CD4-positive, alpha-beta T cell (primary cell): ENCODE measurements around the gene PLAAT1. TPM values are rescaled to one million over a fixed set of nuclear protein-coding genes. Genes with fewer than 3 reads are reported as not detected.

ENCODE experiments used
- ATAC-seq: fragments of 200-7000 bp; cut with Tn5 transposase; one replicate; pipeline ENCODE4 v1.10.0; 2022; ENCODE audit warnings: mild to moderate bottlenecking; ENCODE audit not compliant: poor library complexity
- CTCF ChIA-PET: fragments of 350-600 bp; sonication (Branson Sonifier 250); formaldehyde crosslinking; loops from one replicate; lab custom pipeline; 2021; ENCODE audit warnings: antibody characterized with exemption, inconsistent platforms; lab: Charles Lee
- POLR2A ChIA-PET: fragments of 350-600 bp; sonication (Branson Sonifier 250); formaldehyde crosslinking; loops from one replicate; lab custom pipeline; 2021; ENCODE audit warnings: antibody characterized with exemption, inconsistent platforms; lab: Charles Lee
- DNase-seq, 14 experiments: peaks; one replicate each; pipeline ENCODE4 v3.0.0-alpha.2; 2013 to 2020; ENCODE audit warnings: mixed read lengths in 2 of 14
- H3K27ac ChIP-seq, 2 donors: one replicate each; pipeline versions ENCODE4 v1.5.1 to v1.7.0; 2013; ENCODE audit warnings: low read length in 2 of 2, low read depth in 1 of 2, mild to moderate bottlenecking in 1 of 2
- H3K27me3 ChIP-seq, 2 experiments: 1 replicate in 1 of 2; 2 replicates in 1 of 2; pipeline versions ENCODE4 v1.6.1 to v1.7.0; 2013; ENCODE audit warnings: low read length in 2 of 2, control low read depth in 1 of 2, mild to moderate bottlenecking in 1 of 2, moderate library complexity in 1 of 2; ENCODE audit not compliant: insufficient read depth in 2 of 2, control insufficient read depth in 1 of 2
- H3K36me3 ChIP-seq: one replicate; pipeline ENCODE4 v1.6.1; 2013; ENCODE audit warnings: low read length, control low read depth; ENCODE audit not compliant: insufficient read depth
- H3K4me1 ChIP-seq: one replicate; pipeline ENCODE4 v1.6.1; 2013; ENCODE audit warnings: low read length, control low read depth; ENCODE audit not compliant: insufficient read depth
- H3K4me3 ChIP-seq: one replicate; pipeline ENCODE4 v1.5.1; 2013; ENCODE audit warnings: mild to moderate bottlenecking, low read length, moderate library complexity
- H3K9me3 ChIP-seq, 2 experiments: 1 replicate in 1 of 2; 2 replicates in 1 of 2; pipeline versions ENCODE4 v1.6.1 to v1.7.0; 2013; ENCODE audit warnings: low read length in 2 of 2, mild to moderate bottlenecking in 2 of 2, control low read depth in 1 of 2, moderate library complexity in 1 of 2; ENCODE audit not compliant: control insufficient read depth in 1 of 2, insufficient read depth in 1 of 2
- H3K27ac Mint-ChIP-seq: one replicate; pipeline ENCODE4 v1.8.0; 2020; ENCODE audit warnings: mixed read lengths
- H3K27me3 Mint-ChIP-seq: one replicate; pipeline ENCODE4 v1.8.0; 2021; ENCODE audit warnings: mixed read lengths
- H3K36me3 Mint-ChIP-seq: one replicate; pipeline ENCODE4 v1.8.0; 2021; ENCODE audit warnings: low read depth, mixed read lengths
- H3K4me1 Mint-ChIP-seq: one replicate; pipeline ENCODE4 v1.8.0; 2021; ENCODE audit warnings: low read depth, mixed read lengths
- H3K4me3 Mint-ChIP-seq: one replicate; pipeline ENCODE4 v1.8.0; 2020; ENCODE audit warnings: mild to moderate bottlenecking, mixed read lengths
- H3K9me3 Mint-ChIP-seq: one replicate; pipeline ENCODE4 v1.8.0; 2020; ENCODE audit warnings: mixed read lengths
- CTCF ChIP-seq: fragments of 200-600 bp; IDR thresholded peaks from one replicate; pipeline ENCODE4 v1.8.0; 2022; ENCODE audit warnings: antibody characterized with exemption, mild to moderate bottlenecking
- intact Hi-C, 2 experiments: fragments of 100-400 bp; cut with DNase I in 1 of 2; cut with micrococcal nuclease in 1 of 2; formaldehyde crosslinking; loops; one replicate each; pipeline versions ENCODE4 v1.15.1 to v1.9.0; 2023 to 2025; cut with DNase I, micrococcal nuclease
- polyA plus RNA-seq, 2 donors: library from polyadenylated mRNA; unstranded; fragments of 120-200 nt; gene quantifications; one replicate each; pipeline ENCODE4 v1.2.1, GENCODE V29; 2013
- total RNA-seq, 174 experiments: library from RNA in 2 of 174; stranded (reverse) in 2 of 174; gene quantifications; one replicate each; pipeline ENCODE4 v1.2.3 and lab custom pipeline; 2021 to 2026

PLAAT1 gene
- total RNA-seq = not detected
- not detected for polyA plus RNA-seq (2013, experiment 1 of 2)
- polyA plus RNA-seq (2013, experiment 2 of 2) = 0.34 TPM
- total RNA-seq (lab: John Stamatoyannopoulos, UW) = 0 to 0.31 (median 0) reads per million in 172 experiments

DNA sequence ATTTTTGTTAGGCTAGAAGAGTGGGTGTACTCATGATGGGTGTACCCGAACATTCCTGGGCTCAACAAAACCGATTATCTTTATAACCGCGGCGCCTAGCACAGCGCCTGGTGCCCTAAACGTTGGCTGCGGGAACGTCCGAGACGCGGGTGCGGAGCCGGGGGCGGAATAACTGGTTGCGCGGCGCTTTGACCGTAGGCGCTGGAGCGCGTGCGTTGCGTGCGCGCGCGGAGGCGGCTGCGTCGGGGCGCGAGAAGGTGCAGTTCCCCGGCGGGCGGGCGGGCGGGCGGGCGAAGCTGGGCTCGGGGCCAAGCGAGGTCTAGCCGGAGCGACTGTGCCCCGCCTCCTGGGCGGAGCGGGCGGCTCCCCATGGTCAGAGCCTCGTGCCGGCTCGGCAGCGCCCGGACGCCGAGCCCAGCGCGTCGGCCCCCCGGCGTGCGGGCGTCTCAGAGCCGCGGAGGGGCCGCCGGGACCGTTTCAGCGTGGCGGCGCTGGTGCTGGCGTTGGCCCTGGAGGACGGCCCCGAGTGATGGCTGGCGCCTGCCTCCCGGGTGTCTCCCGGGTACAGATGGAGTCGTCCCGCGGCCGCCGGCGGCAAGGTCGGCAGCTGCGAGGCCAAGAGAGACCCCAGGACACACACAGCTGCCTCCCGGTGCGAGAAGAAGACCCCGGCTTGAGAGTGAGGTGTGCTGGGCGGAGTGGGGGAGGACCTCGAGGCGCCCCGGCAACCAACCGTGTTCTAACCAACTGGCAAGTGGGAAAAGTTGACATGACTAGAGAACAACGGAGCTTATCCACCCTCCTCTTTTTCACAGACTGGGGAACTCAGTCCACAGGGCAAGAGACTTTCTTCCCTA, at the start of gene PLAAT1:
TSS of gene PLAAT1 (plus strand) at position 373 of the 857 bp plus-strand sequence. CDS start 14,429 bp downstream, outside the sequence.
- Histone ChIP-seq H3K9me3 (peaks cover 0 to 8% of the 10 kb centered on the region in 2 experiments), H3K36me3 (no peaks in the 10 kb centered on the region), H3K27me3 (peaks cover 23 to 44% of the 10 kb centered on the region in 2 experiments), H3K4me1 (peaks cover 3% of the 10 kb centered on the region), H3K27ac (no peak within 1 kb of the TSS), H3K4me3 (no peak within 1 kb of the TSS)
- intact Hi-C loops = no loop called here
- H3K4me3 Mint-ChIP-seq = no peak within 1 kb of the TSS
- POLR2A ChIA-PET = no interaction called here
- H3K36me3 Mint-ChIP-seq = no peaks in the 10 kb centered on the region
- DNase-seq (no peak), ATAC-seq (no peak)
- H3K27me3 Mint-ChIP-seq = peaks cover 65% of the 10 kb centered on the region
- no peaks in the 10 kb centered on the region for H3K4me1 Mint-ChIP-seq
- TF ChIP-seq CTCF = no peak
- peaks cover 2% of the 10 kb centered on the region for H3K9me3 Mint-ChIP-seq
- H3K27ac Mint-ChIP-seq = no peak within 1 kb of the TSS
- CTCF ChIA-PET = no interaction called here

DNA sequence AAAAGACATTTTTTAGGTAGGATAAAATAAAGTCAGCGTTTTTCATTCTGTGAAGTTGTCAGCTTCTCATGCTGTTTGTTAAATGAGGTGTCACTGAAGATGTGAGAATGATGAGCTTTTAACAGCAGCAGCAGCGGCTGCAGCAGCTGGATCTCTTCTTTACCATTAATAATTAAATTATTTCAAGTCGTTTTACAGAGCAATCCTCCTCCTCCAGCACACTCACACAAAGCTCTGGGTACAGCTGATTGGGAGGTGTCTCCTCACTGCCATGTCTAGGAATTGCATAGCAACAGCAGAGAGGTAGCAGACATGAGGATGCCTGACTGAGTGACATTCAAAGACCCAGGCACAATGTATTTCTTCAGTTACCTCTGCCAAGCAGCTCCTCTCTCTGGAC, 46.7 kb upstream of the PLAAT1 start:
- ChIA-PET CTCF (no interaction called here), POLR2A (no interaction called here)
- Histone ChIP-seq H3K4me1 (no peaks in the 10 kb centered on the region), H3K27me3 (no peaks in the 10 kb centered on the region), H3K36me3 (no peaks in the 10 kb centered on the region), H3K9me3 (no peaks in the 10 kb centered on the region), H3K27ac (no peak overlapping the region), H3K4me3 (no peak overlapping the region)
- Mint-ChIP-seq H3K27ac (no peak overlapping the region), H3K4me3 (no peak overlapping the region), H3K27me3 (no peaks in the 10 kb centered on the region), H3K9me3 (no peaks in the 10 kb centered on the region), H3K4me1 (no peaks in the 10 kb centered on the region), H3K36me3 (no peaks in the 10 kb centered on the region)
- intact Hi-C loops = no loop called here
- ATAC-seq (no peak), DNase-seq (no peak)
- no peak for TF ChIP-seq CTCF

DNA sequence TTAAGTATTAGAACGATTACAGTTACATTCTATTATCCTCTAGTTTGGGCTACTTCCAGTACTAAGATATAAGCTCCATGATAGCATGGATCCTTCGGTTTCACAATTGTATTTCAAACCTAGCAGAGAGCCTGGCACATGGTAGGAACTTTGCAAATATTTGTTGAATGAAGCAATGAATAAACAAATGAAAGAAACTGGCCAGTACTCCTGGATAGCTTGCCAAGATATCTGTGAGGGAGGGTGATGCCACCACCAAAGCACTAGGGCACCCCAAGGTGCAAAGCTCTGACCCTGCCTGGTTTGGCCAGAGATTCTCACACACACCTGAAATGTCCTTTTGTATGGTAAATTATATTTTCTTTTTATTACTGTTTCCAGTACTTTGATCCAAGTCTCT, 44.3 kb upstream of the PLAAT1 start:
- TF ChIP-seq CTCF = no peak
- H3K27me3 ChIP-seq = no peaks in the 10 kb centered on the region
- Mint-ChIP-seq H3K27me3 (no peaks in the 10 kb centered on the region), H3K9me3 (no peaks in the 10 kb centered on the region), H3K4me1 (no peaks in the 10 kb centered on the region), H3K27ac (no peak overlapping the region), H3K4me3 (no peak overlapping the region), H3K36me3 (no peaks in the 10 kb centered on the region)
- no peaks in the 10 kb centered on the region for H3K9me3 ChIP-seq
- no peaks in the 10 kb centered on the region for H3K4me1 ChIP-seq
- DNase-seq (no peak), ATAC-seq (no peak)
- ChIA-PET POLR2A (no interaction called here), CTCF (no interaction called here)
- no peak overlapping the region for H3K4me3 ChIP-seq
- intact Hi-C loops = no loop called here
- no peaks in the 10 kb centered on the region for H3K36me3 ChIP-seq
- no peak overlapping the region for H3K27ac ChIP-seq
